HL-60/S4 treated with retinoic acid at 250 ng/mL for 4 days and 3 days (cell line): Measurements from ENCODE around the gene APAF1.
"Not testable (repeated sequence)": the region's sequence is repeated elsewhere in the genome, so short reads cannot be mapped to it uniquely, and the experiment has no call there.

Experiments used
- in situ Hi-C: fragments of 300-500 bp; cut with MboI; formaldehyde crosslinking; loops from 2 replicates; pipeline ENCODE4 v1.7.0; 2022; ENCODE audit warnings: low sequenced_read_pairs

The APAF1 gene, protein sequence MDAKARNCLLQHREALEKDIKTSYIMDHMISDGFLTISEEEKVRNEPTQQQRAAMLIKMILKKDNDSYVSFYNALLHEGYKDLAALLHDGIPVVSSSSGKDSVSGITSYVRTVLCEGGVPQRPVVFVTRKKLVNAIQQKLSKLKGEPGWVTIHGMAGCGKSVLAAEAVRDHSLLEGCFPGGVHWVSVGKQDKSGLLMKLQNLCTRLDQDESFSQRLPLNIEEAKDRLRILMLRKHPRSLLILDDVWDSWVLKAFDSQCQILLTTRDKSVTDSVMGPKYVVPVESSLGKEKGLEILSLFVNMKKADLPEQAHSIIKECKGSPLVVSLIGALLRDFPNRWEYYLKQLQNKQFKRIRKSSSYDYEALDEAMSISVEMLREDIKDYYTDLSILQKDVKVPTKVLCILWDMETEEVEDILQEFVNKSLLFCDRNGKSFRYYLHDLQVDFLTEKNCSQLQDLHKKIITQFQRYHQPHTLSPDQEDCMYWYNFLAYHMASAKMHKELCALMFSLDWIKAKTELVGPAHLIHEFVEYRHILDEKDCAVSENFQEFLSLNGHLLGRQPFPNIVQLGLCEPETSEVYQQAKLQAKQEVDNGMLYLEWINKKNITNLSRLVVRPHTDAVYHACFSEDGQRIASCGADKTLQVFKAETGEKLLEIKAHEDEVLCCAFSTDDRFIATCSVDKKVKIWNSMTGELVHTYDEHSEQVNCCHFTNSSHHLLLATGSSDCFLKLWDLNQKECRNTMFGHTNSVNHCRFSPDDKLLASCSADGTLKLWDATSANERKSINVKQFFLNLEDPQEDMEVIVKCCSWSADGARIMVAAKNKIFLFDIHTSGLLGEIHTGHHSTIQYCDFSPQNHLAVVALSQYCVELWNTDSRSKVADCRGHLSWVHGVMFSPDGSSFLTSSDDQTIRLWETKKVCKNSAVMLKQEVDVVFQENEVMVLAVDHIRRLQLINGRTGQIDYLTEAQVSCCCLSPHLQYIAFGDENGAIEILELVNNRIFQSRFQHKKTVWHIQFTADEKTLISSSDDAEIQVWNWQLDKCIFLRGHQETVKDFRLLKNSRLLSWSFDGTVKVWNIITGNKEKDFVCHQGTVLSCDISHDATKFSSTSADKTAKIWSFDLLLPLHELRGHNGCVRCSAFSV (N-terminal part only)

DNA sequence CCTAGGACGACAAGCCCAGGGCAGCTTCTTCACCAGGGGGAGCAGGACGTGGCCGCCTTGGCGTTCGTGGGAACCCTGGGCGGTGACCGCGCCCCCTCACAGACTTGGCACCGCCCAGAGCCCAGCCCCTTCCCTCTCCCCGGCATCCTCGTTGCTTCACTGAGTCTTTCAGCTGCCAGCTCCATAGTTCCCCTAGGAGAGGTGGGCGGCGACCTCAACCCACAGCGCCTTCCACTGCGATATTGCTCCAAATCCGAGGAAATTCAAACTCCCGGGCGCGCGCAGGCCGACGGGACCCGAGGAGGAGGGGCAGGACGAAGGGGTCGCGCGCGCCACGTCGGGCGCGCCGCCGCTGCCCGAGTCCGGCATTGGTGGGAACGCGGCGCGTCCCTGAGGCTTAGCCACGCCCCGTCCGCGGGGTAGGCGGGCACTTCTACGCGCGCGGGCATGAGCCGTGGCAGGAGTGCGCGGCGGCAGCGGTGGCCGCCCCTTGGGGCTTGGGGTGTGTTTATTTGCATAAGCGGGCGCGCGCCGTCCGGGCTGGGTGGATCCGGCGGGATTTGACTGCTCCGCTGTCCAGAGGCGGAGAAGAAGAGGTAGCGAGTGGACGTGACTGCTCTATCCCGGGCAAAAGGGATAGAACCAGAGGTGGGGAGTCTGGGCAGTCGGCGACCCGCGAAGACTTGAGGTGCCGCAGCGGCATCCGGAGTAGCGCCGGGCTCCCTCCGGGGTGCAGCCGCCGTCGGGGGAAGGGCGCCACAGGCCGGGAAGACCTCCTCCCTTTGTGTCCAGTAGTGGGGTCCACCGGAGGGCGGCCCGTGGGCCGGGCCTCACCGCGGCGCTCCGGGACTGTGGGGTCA is at the start of gene APAF1, which contains the start of gene IKBIP:
Gene APAF1 (plus strand): TSS at position 579 of the 860 bp plus-strand sequence. CDS start 3,070 bp downstream, outside the sequence.
Gene IKBIP (minus strand): TSS at position 77 of the 860 bp plus-strand sequence. CDS start 87 bp downstream, outside the sequence.
- in situ Hi-C loops, result no loop called here

- in situ Hi-C loops, result not testable (repeated sequence)
Observed at GRCh38 chr12:98597313-98597712, 47.8 kb upstream of the APAF1 start.

- in situ Hi-C loops, result no loop called here
Observed at GRCh38 chr12:98601924-98602323, 43.2 kb upstream of the APAF1 start.

DNA sequence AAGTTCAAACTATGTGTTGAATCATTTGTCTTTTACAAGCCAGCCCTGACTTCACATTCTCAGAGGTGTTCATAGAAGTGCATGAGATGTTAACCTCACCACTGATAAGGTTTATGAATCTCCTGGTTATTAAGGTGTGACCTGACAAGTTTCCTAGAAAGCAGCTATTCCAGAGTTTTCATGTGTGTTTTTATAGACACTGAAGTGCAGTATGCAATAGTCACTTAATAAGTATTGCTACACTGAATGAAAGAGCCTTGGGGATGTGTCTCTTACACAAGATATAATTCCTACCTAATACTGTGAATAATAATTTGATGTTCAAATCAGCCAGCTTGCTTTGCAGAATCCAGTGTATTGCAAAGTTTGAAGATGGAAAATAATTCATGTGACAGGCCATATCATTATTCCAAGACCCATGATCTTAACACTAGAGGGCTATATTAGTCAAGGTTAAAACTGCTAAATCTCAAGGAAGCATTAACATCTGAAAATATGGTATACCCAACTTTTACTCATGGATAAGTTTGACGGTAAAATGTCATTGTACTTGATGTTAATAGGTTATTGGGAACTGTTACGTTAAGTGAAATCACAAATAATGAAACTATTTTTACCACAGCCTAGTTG is 38.6 kb upstream of the APAF1 start:
- in situ Hi-C loops, result no loop called here

DNA sequence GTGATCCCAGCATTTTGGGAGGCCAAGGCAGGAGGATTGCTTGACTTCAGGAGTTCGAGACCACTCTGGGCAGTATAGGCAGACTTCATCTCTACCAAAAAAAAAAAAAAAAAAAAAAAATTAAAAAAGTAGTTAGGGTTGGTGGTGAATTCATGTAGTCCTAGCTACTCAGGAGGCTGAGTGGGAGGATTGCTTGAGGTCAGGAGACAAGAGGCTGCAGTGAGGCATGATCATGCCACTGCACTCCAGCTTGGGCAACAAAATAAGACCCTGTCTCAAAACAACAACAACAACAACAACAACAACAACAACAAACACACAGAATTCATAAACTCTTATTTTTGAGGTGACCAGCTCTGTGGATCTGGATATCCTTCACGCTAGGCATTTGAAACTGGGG is 34.5 kb upstream of the APAF1 start:
- in situ Hi-C loops, result no loop called here

DNA sequence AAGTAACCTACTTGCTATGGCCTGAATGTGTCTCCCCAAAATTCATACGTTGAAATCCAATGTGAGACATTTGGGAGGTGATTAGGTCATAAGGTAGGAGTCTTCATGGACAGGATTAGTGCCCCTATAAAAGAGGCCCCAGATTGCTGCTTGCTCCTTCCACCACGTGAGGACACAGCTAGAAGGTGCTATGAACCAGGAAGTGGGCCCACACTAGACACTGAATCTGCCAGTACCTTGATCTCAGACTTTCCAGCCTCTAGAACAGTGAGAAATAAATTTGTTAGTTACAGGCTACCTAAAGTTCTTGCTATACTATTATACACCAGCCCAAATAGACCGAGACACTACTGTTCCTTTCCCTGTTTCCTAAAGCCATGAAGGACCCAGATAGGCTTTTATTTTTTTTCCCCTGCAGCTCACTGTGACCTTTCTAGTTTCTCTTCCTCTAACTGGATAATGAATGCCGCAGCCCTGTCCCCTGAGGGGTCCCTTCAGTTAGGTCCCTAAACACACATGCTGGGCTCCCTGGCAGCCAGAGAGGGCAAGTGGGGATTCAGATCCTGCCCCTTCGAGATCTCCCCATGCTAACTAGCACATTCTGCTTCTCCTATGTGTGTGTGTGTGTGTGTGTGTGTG is 32.3 kb upstream of the APAF1 start:
- in situ Hi-C loops, result no loop called here

DNA sequence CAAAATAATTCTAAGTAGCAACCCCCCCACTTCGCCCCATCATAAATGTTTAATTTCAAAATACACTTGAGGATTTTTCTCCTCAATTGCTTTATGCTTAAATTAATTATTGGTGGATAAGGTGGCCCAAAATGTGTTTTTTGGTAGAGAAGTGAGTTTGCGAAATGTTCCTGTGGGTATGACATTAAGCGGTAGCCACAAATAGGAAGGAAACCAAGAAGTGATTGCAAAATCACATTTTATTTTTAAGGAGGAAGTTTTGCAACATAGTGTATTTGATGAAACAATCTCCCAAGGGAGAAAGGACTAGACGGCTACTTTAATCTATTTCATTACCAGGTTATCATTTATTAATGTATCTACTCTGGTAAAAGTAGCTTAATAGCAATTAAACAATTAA is 26.1 kb upstream of the APAF1 start:
- in situ Hi-C loops, result no loop called here

- in situ Hi-C loops, result no loop called here
Observed at GRCh38 chr12:98635657-98636323, 9.3 kb upstream of the APAF1 start.

- in situ Hi-C loops, result no loop called here
Observed at GRCh38 chr12:98637068-98637467, 8.0 kb upstream of the APAF1 start.

- in situ Hi-C loops, result no loop called here
Observed at GRCh38 chr12:98638009-98638408, 7.1 kb upstream of the APAF1 start.

GRCh38 chr12:98639491-98639890 is 5.6 kb upstream of the APAF1 start:
- in situ Hi-C loops, result no loop called here

GRCh38 chr12:98642801-98643200 is 2.3 kb upstream of the APAF1 start:
- in situ Hi-C loops, result not testable (repeated sequence)

DNA sequence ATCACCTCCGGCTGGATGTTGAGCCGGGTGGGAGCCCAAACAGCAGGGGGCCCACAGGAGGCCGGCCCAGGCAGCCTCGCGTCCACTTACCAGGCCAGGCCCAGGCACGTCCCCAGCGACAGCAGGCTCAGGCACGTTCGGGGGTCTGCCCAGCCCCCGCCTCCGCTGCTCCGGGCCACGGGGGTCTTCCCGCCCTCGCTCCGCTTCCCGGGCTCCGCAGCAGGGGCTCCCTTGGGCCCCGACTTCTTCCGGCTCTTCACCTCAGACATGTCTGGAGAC is 718 bp upstream of the APAF1 start:
- in situ Hi-C loops, result no loop called here

GRCh38 chr12:98645572-98646067 is 530 bp downstream of the APAF1 start:
- in situ Hi-C loops, result no loop called here

- in situ Hi-C loops, result no loop called here
Observed at GRCh38 chr12:98646294-98647090, 1.4 kb downstream of the APAF1 start.

DNA sequence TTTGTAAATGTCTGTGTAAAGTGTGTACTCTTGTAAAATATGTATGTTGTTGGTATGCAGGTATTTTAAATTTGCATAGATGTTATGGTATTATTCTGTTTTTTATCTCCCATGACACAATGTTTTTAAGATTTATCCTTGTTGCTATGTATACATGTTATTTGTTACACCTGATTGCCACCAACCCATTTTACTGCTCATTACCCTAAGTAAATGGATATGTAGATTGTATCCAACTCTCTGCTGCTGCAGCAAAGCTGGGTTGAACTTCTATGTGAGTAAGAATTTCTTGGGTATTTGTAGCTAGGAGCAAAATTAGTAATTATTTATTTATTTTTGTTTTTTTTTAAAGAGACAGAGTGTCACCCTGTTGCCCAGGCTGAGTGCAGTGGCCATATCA is 6.2 kb downstream of the APAF1 start:
- in situ Hi-C loops, result no loop called here

DNA sequence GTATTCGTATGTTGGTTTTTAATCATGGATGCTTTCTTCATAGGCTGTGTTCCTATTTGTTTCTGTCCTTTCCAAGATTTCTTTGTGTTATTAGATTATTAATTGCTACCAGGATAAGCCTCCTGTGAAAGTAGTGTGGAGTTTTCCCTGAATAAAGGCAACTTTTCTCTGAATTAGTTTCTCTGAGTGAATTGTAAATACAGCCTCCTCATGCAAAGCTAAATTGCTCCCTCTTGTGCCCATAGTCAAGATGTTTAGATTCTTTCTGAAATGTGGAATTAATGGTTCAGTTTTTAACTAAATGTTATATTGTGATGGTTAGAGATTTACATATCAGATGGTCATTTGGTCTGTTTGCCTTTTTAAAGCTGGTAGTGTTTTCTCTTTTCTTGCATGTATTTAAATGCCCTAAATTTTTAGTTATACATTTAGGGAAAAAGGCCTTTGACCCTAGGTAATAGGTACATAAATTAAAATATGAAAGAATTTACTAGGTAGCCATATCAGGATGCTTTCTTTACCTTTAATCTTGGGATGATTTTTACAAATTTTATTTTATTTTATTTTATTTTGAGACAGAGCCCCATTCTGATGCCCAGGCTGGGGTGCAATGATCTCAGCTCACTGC is 8.9 kb downstream of the APAF1 start:
- in situ Hi-C loops, result no loop called here
